ENCODE measurements around the gene KRTAP12-3.
"Not testable (repeated sequence)": the region's sequence is repeated elsewhere in the genome, so short reads cannot be mapped to it uniquely, and the experiment has no call there.

KRTAP12-3 gene

GRCh38 chr21:44627181-44627822, 30.4 kb upstream of the KRTAP12-3 start:
- DNase-seq (ENCODE audit: low read depth) = not testable (repeated sequence)

- not testable (repeated sequence) for DNase-seq (ENCODE audit: low read depth)
These were observed 29.9 kb upstream of the KRTAP12-3 start for GRCh38 chr21:44627831-44628233.

GRCh38 chr21:44628707-44629391, 28.9 kb upstream of the KRTAP12-3 start:
- DNase-seq (ENCODE audit: low read depth) = no peak

- DNase-seq (ENCODE audit: low read depth) = no peak
These were observed 27.3 kb upstream of the KRTAP12-3 start for GRCh38 chr21:44630440-44630839.

- no peak for DNase-seq (ENCODE audit: low read depth)
These were observed 25.7 kb upstream of the KRTAP12-3 start for GRCh38 chr21:44632067-44632466.

GRCh38 chr21:44636209-44637017, 21.3 kb upstream of the KRTAP12-3 start:
- DNase-seq (ENCODE audit: low read depth) = no peak

- no peak for DNase-seq (ENCODE audit: low read depth)
These were observed 20.5 kb upstream of the KRTAP12-3 start, which contains the start of gene KRTAP10-10 for GRCh38 chr21:44637018-44637850. KRTAP10-10 (plus strand) TSS chr21:44637356; CDS start chr21:44637418, 62 bp downstream.

GRCh38 chr21:44637851-44638348, 19.8 kb upstream of the KRTAP12-3 start:
- not testable (repeated sequence) for DNase-seq (ENCODE audit: low read depth)

- DNase-seq (ENCODE audit: low read depth) = not testable (repeated sequence)
These were observed 19.0 kb upstream of the KRTAP12-3 start for GRCh38 chr21:44638506-44639330.

GRCh38 chr21:44639331-44639655, 18.4 kb upstream of the KRTAP12-3 start:
- DNase-seq (ENCODE audit: low read depth) = no peak

GRCh38 chr21:44640761-44641160, 17.0 kb upstream of the KRTAP12-3 start:
- DNase-seq (ENCODE audit: low read depth) = no peak

- DNase-seq (ENCODE audit: low read depth) = no peak
These were observed 13.9 kb upstream of the KRTAP12-3 start for GRCh38 chr21:44643741-44644310.

GRCh38 chr21:44644878-44645277, 12.9 kb upstream of the KRTAP12-3 start:
- no peak for DNase-seq (ENCODE audit: low read depth)

- not testable (repeated sequence) for DNase-seq (ENCODE audit: low read depth)
These were observed 11.1 kb upstream of the KRTAP12-3 start, which contains the start of gene KRTAP10-11 for GRCh38 chr21:44646366-44647221. KRTAP10-11 (plus strand) TSS chr21:44646414; CDS start chr21:44646459, 45 bp downstream.

GRCh38 chr21:44647222-44647552, 10.5 kb upstream of the KRTAP12-3 start:
- no peak for DNase-seq (ENCODE audit: low read depth)

- no peak for DNase-seq (ENCODE audit: low read depth)
These were observed 9.0 kb upstream of the KRTAP12-3 start for GRCh38 chr21:44648557-44649311.

GRCh38 chr21:44649521-44650100, 8.1 kb upstream of the KRTAP12-3 start:
- no peak for DNase-seq (ENCODE audit: low read depth)

GRCh38 chr21:44650265-44650972, 7.3 kb upstream of the KRTAP12-3 start:
- no peak for DNase-seq (ENCODE audit: low read depth)
